IPS-NIHi7 (cell line): ENCODE data around the gene BRD4.

Experiments used
- DNase-seq: peaks from one replicate; pipeline ENCODE4 v3.0.0; 2012; ENCODE audit warnings: mixed read lengths; ENCODE audit errors: extremely low spot score

BRD4 gene

DNA sequence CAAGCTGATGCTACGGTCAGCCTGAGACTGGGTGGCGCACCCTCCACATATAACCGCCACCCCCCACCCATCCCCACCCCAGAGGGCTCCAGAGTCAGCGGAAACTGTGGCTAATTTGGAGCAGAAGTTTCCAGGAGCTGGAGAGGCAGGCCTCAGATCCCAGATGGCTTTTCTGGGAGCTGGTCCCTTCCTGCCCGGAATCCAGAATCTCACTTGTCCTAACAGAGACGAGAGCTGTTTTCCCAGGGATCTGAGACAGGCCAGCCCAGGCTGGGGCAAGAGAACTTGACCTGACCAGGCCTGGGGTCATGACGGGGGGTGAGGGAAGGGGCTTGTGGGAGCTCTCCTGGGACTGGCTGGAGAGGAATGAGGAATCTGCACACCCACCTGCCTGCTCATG is 106.6 kb downstream of the BRD4 start:
- DNase-seq = no peak

DNA sequence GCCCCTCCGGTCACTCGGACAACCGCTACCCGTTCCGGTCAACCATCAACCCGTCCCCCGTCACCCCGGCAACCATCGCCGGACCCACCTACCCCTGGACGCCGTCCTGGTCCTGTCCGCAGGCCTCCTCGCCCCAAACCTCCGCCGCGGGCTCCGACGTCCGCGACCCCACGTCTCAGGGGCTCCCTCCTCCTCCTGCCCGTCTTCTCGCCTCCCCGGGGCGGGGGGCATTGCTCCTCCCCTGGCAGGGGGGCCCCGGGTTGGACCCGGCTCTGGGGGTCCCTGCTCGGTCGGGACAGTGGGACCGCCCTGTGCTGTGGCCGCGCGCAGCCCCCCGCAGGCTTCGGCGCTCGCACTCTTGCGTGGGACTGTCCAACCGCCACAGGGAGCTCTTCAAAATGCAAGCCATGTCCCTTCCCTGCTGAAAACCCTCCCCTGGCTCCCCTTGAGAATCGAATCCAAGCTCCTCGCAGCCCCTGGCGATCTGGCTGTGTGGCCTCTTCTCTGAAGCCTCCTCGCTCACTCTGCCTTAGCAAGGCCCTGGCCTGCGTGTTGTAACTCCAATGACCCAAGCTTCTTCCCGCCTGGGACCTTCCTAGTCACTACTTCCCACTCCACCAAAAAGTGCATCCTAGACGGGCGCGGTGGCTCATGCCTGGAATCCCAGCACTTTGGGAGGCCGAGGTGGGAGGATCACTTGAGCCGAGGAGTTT is 108.5 kb downstream of the BRD4 start:
- DNase-seq = no peak

DNA sequence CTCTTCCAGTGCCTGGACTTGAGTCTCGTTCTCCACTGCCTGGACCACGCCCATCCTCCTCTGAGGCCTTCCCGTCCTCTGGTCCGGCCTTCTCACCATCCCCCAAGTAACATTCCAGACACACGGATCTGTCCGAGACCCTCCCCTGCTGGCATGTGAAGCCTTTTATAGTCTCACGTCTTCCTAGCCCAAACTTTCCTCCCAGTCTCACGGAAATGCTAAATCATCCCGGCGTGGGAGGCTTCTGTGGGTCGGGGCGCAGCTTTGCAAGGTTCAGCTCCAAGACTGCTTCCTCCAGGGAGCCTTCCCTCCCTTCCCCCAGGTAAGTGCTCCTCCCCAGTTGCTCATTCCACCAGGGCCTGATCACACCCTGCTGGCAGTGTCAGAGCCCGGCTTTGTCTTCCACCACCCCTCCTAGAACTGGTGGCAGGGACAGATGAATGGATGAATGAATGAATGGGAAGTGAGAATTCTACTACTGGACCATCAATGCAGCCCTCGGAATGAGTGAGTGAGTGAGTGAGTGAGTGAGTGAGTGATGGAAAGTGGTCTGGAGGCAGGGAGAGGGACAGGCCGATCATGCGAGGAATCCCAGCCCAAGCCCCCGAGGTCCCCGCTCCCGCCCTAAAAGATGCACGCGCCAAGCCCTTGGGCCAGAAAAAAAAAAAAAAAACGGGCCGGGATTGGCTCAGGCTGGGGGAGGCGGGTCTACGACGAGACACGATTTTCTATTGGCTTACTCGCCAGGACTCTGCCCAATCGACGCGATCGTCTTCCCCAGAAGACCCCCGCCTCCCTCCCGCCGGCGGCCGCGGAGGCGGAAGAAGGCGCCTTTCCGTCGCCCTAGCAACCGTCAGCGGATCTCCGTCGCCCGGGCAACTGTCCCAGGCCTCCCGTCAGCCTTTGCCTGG is 109.3 kb downstream of the BRD4 start:
- DNase-seq = peak; percentile 98

DNA sequence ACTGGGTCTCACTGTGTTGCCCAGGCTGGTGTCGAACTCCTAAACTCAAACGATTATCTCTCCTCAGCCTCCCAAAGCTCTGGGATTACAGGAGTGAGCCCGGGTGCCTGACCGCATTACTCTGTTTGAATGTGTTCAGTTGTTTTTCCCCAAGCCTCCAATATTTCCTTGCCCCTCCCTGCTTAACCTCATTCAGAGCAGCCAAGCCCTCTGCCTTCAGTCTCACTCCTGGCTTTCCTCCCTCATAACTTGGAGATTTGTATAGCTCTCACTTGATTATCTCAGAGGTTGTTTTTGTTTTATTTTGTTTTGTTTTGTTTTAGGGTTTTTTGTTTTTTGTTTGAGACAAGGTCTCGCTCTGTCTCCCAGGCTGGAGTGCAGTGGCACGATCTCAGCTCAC is 111.5 kb downstream of the BRD4 start:
- DNase-seq = no peak

DNA sequence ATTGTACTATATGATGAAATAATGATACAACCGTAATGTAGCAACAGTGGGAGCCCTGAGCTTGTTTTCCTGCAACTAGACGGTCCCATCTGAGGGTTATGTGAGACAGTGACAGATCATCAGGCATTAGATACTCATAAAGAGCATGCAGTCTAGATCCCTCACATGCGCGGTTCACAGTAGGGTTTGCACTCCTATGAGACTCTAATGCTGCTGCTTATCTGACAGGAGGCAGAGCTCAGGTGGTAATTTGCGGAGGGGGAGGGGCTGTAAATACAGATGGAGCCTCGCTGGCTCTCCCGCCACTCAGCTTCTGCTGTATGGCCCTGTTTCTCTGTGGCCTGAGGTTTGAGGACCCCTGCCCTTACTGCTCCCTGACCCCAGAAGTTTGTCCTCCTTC is 113.8 kb downstream of the BRD4 start:
- DNase-seq = no peak

DNA sequence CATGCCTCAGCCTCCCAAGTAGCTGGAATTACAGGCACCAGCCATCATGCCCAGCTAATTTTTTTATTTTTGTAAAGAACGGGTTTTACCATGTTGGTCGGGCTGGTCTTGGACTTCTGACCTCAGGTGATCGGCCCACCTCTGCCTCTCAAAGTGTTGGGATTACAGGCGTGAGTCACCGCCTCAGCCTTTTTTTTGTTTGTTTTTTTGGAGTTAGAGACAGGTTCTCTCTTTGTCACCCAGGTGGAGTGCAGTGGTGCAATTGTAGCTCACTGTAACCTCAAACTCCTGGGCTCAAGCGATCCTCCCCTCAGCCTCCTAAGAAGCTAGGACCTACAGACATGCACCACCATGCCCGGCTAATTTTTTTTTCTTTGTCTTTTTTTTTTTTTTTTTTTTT is 116.0 kb downstream of the BRD4 start:
- DNase-seq = no peak

DNA sequence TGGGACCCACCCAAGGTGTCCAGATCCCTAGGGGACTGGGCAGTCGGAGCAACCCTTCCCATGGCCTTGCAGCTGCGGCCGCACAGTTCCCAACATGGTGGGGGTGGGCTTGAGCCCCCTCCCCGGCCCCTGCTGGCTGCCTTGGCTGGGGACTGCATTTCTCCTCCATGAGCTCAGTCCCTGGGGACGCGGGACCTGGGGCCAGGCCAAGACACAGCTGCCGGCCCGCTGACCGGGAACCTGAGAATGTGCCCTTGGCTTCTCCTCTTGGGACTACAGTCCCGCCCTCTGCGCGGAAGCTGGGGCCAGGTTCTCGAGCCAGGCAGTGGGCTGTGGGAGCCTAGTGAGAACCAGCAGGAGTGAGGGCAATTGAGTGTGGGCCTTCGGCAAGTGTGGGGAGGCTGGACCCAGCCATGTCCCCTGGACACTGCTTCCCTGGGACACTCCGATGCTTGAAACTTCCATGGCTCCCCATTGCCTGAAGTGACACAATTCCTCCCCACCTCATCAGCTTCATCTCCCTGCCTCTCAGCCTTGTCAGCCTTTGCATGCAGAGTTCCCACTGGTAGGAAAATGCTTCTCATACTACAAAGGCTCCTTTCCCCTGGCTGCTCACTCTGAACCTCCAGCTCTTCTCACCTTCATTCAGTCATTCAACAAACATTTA is 118.5 kb downstream of the BRD4 start:
- no peak for DNase-seq

DNA sequence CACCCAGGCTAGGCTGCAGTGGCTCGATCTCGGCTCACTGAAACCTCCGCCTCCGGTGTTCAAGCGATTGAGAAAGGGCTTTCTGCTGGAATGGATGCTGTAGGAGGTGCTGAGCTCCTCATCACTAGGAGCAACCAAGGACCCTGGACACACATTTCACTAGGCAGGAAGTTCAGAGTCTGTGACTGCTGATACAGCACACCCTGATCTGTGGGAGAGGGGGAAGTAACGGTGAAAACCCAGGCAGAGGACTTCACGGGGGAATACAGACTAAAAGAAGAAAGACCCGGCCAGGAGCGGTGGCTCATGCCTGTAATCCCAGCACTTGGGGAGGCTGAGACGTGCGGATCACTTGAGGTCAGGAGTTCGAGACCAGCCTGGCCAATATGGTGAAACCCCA is 119.6 kb downstream of the BRD4 start:
- no peak for DNase-seq

DNA sequence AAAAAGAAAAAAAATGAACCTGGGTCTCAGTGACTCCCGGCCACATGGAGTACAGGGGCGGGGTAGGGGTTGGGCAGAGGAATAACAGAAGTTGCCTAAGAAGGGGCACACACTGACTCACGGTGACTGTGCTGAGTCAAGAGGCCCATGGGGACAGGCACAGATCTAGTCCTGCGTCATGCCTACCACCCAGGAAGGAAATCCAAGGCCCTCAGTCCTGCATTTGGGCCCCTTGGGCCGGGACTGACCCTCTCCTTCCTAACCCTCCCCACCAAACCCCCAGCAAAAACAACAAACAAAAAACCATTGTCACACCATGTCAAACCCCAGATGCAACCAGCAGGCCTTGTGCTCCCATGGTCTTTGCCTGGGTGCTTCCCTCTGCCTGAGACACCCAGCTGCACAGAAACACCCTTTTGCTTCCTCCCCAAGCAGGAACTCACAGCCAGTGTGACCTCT is 122.0 kb downstream of the BRD4 start:
- no peak for DNase-seq

DNA sequence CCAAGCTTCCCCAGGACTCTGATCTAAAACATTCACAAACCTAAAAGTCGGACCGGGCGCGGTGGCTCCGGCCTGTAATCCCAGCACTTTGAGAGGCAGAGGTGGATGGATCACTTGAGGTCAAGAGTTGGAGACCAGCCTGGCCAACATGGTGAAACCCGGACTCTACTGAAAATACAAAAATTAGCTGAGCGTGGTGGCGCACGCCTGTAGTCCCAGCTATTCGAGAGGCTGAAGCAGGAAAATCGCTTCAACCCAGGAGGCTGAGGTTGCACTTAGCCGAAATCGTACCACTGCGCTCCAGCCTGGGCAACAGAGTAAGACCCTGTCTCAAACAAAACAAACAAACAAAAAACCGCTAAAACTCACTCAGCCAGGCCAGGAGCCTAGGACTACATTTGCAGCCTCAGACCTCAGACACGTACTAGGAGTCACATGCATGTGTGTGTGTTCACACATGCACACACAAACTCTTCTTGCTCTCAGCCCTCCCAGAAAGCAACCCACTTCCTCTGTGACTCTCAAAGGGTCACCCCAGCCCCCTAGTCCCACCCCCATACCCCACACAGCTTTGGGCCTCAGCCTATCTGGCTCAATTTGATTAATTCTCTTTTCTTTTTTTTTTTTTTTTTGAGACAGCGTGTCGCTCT is 130.8 kb downstream of the BRD4 start:
- DNase-seq = no peak

DNA sequence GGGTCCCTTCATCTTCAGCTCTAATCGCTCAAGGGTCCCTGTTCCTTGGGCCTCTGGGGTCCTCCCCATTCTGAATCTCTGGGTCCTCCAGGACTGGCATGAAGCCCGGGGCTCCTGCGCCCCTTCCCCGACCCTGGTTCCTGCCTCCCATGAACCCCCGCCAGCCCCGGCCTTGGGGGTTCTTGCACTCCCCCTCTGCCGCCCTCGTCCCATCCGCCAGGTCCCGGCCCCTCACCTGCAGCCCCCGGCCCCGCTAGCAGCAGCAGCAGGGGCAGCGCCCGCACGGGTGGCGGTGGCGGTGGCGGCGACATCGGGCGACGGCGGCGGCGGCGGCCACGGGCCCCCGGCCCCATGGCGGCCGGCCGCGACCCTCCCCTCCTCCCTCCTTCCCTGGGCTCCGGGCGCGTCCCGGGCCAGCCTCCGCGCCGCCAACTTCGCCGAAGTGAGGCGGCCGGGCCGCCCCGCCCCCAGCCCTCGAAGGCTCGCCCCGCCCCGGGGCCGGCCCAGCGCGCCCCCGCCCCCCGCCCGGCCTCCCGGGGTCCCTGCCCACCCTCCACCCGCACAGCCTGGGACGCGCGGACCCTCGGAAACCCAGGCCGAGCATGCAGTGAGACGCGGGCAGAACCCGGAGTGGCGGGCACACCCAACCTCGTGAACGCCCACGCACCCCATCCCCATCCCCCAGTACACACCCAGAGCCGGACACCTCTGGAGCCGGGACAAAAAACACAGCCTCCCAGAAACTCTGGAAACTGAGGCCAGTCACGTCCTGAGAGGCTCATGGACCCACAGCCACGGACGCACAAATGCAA is 131.6 kb downstream of the BRD4 start, which contains the start of gene NOTCH3:
Gene NOTCH3 (minus strand): TSS at position 443 of the 812 bp plus-strand sequence. CDS start 90 bp downstream, at position 353.
- DNase-seq = peak; percentile 86

DNA sequence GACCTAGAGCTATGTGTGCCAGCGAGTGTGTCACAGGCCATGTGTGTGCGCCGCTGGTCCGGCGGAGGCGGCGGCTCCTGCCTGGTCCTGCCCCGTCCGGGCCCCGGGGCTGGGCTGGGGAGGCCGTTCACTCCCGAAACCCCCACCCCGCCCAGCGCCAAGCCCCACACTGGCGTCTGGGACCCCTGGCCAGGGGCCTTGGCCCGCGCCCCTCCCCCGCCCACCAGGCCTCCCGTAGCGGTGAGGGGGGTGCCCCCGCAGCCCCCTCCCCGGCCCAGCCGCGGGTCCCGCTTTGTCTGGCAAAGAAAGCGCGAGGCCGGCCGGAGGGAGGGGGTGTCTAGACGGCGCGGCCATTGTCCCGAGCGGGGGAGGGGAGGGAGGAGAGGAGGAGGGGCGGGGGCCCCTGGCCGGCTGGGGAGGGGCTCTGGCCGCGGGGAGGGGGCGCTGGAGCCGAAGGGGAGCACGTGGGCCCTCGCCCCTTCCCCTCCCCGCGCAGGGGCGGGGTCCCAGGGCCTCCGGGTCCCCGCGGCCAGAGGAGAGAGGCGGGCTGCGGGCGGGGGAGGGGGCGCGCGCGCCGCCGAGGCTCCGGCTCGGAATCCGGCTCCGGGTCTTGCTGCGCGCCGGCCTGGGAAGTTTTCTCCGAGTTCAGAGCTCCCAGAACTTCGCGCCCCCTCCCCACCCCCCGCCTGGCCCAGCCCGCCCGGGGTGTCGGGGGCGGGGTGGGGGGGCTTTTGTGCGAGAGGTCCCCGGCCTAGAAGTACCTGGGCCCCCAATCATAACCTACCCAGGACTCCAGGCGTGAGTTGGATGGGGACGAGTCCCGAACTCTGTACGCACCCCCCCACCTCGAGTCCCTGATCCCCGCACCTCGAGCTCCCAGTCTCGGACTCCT is 132.4 kb downstream of the BRD4 start:
- peak; percentile 82 for DNase-seq

DNA sequence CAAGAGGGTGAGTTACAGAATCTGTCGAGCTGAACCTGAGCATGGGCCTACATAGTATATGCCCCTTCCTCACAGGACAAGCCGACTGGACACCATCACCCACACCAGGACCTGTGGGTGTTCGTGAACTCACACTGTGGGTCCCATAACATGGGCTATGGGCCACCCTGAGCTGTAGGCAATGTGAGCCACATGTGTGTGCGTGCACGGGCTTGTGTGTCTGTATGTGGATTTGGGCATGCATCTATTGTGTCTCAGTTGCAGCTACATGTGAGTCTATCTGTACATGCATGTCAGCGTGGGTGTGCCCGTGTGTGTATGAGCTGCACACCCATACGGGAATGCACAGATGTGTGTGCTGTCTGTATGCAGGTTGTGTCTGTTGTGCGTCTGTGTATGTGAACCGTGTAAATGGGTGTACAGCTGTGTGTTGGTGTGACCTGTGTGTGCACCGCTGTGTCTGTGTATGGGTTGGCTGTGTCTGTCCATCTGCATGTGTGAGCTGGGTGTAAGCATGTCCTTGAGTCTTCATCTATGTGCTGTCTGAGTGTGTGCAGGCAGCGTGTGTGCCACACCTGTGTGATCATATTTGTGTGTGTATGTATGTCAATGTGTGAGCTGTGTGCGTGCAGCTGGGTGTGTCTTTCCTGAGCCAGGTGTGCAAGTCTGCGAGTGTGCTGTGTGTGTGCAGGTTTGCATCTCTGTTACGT is 133.2 kb downstream of the BRD4 start:
- no peak for DNase-seq

DNA sequence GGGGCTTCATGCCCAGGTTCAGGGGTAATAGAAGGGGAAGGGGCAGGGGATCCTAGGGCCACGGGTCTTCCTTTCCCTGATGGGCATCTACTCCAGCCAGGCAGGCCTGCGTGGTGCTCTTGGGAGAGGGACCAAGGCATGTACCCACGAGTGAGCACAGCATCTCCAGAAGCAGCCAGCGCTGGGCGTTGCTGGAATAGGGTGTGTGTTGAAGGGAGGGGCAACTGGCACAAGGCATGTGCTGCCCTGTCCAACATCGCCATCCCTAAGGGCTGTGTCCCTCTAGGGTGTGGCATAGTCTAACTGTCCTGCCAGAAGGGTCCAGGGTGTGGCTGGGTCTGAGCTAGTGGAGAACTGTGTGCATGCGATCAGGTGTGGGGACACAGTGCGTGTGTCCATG is 134.4 kb downstream of the BRD4 start:
- DNase-seq = no peak

DNA sequence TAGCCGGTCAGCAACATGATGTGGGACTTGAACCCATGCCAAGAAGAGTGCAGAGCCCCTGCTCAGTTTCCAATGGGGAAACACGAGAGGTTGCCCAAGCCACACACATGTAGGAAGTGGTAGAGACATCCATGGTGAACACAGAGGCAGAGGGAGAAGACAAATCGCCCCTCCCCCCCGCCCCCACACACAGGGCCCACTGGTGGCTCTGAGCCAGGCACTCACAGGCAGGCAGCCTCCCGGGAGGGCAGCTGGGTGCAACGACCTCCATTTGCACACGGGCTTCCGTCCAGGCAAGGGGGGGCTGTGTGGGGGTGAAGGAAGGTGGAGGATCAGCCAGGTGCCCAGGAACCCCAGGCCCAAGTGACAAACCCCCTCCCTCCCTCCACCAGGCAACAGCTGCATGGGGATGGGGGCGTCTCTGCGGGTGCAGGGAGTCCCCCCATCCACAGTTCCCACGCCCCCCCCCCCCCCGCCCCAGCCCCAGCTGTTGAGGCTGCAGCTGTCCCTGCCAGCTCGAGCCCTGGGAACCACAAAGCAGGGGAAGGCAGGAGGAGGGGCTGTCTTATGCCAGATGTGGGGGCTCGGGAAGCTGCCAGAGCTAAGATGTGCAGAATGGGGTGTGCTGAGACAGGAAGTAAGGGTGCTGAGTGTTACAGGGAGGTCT is 134.9 kb downstream of the BRD4 start:
- DNase-seq = no peak

DNA sequence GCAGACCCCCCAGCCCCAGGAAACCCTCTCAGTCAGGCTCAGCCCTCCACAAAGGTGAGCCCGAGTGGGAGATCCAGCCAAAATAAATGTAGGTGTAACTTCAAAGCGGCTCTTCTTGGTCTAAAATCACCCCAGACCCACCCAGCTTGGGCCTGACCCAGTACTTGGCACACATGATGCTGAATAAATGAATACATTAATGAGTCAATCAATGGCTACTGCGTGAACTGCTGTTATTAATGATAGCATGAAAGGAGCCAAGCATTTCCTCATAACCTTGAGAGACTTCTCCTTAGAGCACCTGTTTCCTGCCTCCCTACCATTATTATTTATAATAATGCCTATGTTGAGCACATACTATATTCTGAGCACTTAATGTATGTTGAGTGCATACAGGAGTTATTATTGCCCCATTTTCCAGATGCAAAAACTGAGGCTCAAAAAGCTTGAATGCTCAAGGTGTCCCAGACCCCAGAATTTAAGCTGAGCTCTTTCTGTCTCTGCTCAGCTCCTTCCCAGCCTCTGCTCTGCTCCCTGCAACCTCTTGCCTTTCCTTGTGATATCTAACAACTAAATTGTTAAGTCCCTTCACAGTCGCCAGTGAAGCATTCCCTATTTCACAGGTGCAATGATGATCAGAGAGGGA is 135.9 kb downstream of the BRD4 start:
- no peak for DNase-seq

DNA sequence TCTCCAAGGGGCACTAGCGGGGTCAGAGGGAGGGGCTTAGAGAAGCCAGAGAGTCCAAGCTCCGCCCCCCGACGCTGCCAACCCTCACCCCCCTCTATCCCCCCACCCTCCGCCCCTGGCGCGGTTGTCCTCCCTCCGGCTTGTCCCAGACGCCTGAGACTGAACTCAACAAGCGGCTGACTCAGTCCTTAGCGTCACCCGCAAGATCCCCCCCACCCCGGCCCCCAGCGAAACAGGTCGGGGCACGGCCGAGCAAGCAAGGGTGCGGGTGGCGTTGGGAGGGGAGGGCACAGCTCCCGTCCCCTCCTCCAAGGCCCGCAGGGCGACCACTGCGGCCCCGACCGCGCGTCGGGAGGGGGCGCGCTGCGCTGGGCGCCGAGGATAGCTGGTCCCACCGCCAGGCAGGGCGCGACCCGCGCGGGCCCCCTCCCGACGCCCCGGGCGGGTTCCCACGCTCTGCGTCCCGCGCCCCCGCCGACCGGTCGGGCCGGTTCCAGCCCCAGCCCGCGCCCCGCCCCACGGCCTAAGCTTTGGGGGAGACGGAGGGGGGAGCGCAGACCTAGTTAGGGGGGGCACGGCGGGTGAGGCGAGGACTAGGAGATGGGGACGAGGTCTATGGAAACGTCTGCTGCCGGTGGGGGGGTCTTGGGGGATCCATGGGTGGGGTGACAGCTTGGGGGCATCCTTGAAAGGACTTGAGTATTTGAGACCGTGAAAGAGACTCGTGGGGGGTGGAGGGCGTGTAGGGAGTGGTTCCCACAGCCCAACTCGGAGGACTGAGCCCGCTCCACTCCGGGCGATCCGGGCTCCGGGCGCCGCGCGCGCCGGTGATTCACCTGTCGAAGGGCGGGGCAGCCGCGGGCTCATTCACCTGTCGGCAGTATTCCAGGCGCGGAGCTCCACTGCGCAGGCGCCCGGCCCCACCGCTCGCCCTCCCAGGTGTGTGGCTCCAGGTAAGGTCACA is 136.7 kb downstream of the BRD4 start:
- peak; percentile 89 for DNase-seq
